ENCODE results near the gene FKBP1A. TPM values are rescaled to one million over a fixed set of nuclear protein-coding genes. Genes with fewer than 3 reads are reported as not detected.

The FKBP1A gene
- total RNA-seq, 1 experiment from 2014 or later, result 132 TPM

DNA sequence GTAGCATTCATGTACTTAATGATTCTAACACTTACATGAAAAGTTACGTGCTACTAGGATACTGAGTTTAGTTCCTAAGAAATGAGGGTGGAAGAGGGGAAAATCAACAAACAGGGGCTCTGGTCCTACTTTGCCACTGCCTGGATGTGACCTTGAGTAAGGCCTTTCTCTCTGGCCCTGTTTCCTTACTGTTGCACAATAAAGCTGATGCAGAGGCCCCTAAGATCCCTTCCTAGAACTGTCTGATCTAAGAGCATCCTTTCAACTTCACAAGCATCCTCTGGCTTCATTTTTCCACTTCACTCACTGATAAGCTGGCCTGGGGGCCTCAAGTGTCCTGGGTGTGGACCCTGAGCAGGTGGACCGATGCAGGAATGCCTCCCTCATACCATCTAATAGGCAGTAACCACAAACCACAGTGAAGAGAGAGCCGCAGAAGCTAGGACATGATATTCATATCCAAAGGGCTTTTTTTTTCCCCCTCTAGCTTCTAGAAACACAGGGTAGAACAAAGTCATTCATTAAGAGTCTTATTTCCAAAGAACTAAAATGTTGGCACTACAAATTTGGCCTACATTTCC, 21.6 kb downstream of the FKBP1A start:
- Histone ChIP-seq H3K4me3 (ENCODE audit: insufficient read depth, low read depth, low read length) (no peak overlapping the region), H3K36me3 (replicated peaks; ENCODE audit: control insufficient read depth, insufficient read depth, low read length) (peaks cover 12% of the 10 kb centered on the region), H3K27me3 (ENCODE audit: control insufficient read depth, insufficient read depth, low read length) (no peaks in the 10 kb centered on the region)
- no peak for DNase-seq

DNA sequence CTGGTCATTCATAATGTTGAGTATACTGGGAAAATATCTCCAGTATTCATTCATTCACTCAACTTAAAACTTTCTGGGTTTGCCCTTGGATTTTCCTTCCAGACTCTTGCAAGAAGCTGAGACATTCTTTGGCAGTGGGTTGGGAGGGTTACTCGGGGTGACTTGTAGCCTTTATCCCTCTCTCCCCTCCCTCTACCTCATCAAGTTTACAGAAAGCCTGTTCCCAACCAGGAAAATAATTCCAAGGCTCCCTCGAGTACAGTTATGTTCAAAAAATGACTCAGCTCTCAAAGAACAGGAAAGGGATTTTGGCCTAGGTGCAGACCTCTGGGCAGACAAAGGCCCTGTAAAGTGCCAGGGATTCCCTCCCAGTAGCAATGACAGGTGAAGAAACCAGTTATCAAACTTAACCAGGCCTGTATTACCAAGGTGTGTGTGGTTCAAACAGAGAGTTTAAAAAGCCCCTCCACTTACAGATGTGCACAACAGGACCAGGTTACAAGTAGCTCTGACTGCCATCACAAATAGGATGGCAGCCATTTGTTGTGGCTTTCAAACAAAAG, 22.2 kb downstream of the FKBP1A start:
- H3K4me3 ChIP-seq (ENCODE audit: insufficient read depth, low read depth, low read length), result no peak overlapping the region
- H3K27me3 ChIP-seq (ENCODE audit: control insufficient read depth, insufficient read depth, low read length), result no peaks in the 10 kb centered on the region
- DNase-seq, result no peak
- H3K36me3 ChIP-seq (replicated peaks; ENCODE audit: control insufficient read depth, insufficient read depth, low read length), result peaks cover 12% of the 10 kb centered on the region

DNA sequence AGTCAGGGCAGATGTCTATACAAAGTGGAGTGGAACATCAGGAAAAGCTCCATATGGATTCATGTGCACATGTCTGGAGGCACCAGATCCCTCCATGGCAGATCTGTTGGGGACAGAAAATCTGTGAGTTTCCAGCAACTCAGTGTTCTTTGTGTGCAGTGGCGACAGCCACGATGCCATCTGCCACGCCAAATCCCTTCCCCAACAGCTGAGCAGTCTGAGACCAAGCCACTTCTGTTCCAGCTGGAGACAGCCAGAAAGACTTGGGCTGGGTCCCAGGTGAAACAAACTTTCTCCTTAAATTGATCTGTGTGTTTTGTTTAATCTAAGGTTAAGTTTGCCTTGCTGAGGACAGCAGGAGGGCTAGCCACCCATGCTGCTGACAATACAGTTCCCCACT, 22.9 kb downstream of the FKBP1A start:
- H3K27me3 ChIP-seq (ENCODE audit: control insufficient read depth, insufficient read depth, low read length), result no peaks in the 10 kb centered on the region

DNA sequence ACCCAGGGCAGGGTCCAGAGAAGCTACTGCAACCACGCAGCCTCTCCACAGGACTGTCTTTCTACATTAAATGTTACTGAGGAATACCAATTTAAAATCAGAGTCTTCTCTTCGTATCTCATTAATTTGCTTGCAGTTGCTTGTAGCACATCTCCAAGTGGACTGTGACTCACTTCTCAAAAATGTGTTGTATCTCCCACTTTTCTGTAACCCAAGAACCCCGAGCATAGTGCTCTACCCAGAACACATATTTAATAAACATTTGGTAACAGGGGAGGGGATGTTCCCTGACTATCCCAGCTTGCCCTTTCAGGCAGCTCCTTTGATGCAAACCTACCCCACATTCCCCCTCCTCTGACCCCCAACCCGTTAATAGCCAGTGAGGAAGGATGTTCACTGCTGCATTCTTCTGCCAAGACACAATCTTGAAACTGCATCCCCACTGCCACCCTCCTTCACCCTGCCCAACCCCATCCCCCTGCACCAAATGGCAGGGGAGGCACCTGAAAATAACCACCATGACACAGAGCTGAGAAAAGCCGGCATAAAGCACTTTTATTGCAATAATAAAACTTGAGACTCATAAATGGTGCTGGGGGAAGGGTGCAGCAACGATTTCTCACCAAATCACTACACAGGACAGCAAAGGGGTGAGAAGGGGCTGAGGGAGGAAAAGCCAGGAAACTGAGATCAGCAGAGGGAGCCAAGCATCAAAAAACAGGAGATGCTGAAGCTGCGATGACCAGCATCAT, 24.2 kb downstream of the FKBP1A start:
- no peak for DNase-seq
- H3K27me3 ChIP-seq (ENCODE audit: control insufficient read depth, insufficient read depth, low read length), result no peaks in the 10 kb centered on the region
- H3K4me3 ChIP-seq (ENCODE audit: insufficient read depth, low read depth, low read length), result no peak overlapping the region
- H3K36me3 ChIP-seq (replicated peaks; ENCODE audit: control insufficient read depth, insufficient read depth, low read length), result peaks cover 7% of the 10 kb centered on the region

More for the DNA sequence above, 22.9 kb downstream of the FKBP1A start:
- Histone ChIP-seq H3K4me3 (ENCODE audit: insufficient read depth, low read depth, low read length) (no peak overlapping the region), H3K36me3 (replicated peaks; ENCODE audit: control insufficient read depth, insufficient read depth, low read length) (peaks cover 12% of the 10 kb centered on the region)
- no peak for DNase-seq

DNA sequence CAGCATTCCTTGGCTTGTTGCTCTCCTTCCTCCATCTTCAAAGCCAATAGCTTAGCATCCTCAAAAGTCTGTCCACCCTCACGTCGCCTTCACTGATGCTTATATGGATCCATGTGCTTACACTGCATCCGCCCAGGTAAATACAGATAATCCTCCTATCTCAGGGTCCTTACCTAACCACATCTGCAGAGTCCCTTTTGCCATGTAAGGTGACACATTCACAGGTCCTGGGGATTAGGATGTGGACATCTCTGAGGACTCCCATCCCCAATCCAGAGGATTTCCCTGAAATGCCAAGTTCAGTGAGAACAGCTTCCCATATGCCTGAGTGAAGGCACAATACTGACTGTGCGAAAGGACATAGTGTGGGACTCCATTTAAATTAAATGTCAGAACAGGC, 25.4 kb downstream of the FKBP1A start:
- Histone ChIP-seq H3K36me3 (replicated peaks; ENCODE audit: control insufficient read depth, insufficient read depth, low read length) (peaks cover 7% of the 10 kb centered on the region), H3K4me3 (ENCODE audit: insufficient read depth, low read depth, low read length) (no peak overlapping the region), H3K27me3 (ENCODE audit: control insufficient read depth, insufficient read depth, low read length) (no peaks in the 10 kb centered on the region)
- no peak for DNase-seq

DNA sequence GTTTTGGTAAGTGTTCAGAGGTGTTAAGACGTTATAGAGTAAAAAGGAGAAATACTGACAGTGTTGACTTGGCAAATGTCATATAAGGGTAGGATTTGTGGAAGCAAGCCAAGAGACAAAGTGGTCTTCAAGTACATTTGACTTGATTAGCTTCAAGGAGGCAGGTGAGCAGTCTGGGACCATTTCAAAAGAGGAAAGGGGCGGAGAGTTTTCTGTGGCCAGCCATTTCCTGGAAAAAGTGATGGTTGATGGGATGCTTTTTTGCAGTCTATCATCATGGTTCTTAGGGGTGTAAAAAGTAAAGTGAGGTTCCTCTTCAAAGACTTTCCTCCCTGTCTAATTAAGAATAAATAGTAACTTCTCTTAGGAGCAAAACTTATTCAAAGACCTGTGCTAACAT, 28.7 kb downstream of the FKBP1A start:
- no peaks in the 10 kb centered on the region for H3K27me3 ChIP-seq (ENCODE audit: control insufficient read depth, insufficient read depth, low read length)
- no peak overlapping the region for H3K4me3 ChIP-seq (ENCODE audit: insufficient read depth, low read depth, low read length)
- no peak for DNase-seq
- no peaks in the 10 kb centered on the region; the same call in 1 of the 2 replicates for H3K36me3 ChIP-seq (replicated peaks; ENCODE audit: control insufficient read depth, insufficient read depth, low read length)

DNA sequence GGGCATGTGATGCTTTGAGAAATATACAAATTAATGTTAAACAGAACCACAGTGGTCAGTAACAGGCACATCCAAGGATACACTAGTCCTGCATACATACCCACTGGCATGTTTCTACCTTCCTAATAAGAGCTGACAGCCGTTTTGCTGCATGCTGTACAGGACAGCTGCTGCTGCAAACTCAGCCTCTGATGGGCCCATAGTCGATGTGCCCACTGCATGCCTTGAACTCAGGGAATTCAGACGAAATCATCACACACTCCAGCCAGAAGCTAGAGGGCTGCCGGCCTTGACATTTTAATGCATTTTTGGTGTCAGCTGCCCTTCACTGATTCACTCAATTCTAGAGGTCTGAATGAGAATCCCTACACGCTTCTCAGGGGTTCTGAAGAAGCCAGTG, 29.3 kb downstream of the FKBP1A start:
- no peaks in the 10 kb centered on the region for H3K27me3 ChIP-seq (ENCODE audit: control insufficient read depth, insufficient read depth, low read length)
- DNase-seq, result no peak
- H3K4me3 ChIP-seq (ENCODE audit: insufficient read depth, low read depth, low read length), result no peak overlapping the region
- H3K36me3 ChIP-seq (replicated peaks; ENCODE audit: control insufficient read depth, insufficient read depth, low read length), result no peaks in the 10 kb centered on the region; the same call in 1 of the 2 replicates

DNA sequence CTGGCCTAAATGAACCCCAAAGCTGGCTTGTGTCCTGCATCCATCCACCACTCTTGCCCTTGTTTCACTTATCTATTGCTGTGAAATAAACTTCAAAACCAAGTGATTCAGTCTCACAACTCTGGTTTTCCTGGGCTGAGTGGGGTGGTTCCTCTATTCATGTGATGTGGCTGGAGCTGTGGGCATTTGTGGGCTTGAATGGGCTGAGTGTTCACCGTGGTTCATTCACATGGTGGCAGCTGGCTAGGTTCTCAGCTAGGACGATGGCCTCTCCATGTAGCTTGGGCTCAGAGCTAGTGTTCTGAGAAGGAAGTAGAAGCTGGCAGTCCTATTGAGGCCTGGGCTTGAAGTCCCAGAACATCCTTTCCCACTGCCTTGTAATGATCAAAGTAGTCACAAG, 30.4 kb downstream of the FKBP1A start:
- H3K36me3 ChIP-seq (replicated peaks; ENCODE audit: control insufficient read depth, insufficient read depth, low read length), result no peaks in the 10 kb centered on the region; the same call in 1 of the 2 replicates
- no peak for DNase-seq
- no peaks in the 10 kb centered on the region for H3K27me3 ChIP-seq (ENCODE audit: control insufficient read depth, insufficient read depth, low read length)
- no peak overlapping the region for H3K4me3 ChIP-seq (ENCODE audit: insufficient read depth, low read depth, low read length)

DNA sequence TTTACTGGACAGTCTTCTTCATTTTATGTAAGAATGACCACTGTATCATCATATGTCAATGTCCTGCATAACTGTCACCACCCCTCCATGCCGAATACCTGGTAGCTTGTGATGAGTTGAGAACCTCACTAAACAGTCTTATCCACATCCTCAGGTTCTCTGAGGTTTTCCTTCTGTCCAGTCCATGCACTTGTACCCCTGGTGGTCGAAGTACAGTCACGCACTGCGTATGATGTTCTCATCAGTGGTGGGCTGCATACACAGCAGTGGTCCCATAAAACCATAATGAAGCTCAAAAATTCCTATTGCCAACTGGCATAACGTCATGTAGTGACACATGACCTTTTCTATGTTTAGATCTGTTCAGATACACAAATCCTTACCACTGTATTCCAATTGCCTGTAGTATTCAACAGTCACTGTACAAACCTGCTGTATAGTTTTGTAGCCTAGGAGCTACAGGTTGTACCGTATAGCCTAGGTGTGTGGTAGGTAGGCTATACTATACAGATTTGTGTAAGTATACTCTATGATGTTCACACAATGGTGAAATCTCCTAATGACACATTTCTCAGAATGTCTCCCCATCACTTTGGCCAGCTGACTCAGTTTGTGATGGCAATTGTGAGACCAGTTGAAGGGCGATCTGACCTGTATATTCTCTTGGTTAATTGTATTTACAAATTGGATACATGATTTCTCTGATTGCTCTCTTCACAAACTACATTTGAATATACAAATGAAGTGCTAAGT, 32.6 kb downstream of the FKBP1A start:
- H3K4me3 ChIP-seq (ENCODE audit: insufficient read depth, low read depth, low read length), result no peak overlapping the region
- no peaks in the 10 kb centered on the region for H3K27me3 ChIP-seq (ENCODE audit: control insufficient read depth, insufficient read depth, low read length)
- DNase-seq, result no peak
- no peaks in the 10 kb centered on the region; the same call in 1 of the 2 replicates for H3K36me3 ChIP-seq (replicated peaks; ENCODE audit: control insufficient read depth, insufficient read depth, low read length)

DNA sequence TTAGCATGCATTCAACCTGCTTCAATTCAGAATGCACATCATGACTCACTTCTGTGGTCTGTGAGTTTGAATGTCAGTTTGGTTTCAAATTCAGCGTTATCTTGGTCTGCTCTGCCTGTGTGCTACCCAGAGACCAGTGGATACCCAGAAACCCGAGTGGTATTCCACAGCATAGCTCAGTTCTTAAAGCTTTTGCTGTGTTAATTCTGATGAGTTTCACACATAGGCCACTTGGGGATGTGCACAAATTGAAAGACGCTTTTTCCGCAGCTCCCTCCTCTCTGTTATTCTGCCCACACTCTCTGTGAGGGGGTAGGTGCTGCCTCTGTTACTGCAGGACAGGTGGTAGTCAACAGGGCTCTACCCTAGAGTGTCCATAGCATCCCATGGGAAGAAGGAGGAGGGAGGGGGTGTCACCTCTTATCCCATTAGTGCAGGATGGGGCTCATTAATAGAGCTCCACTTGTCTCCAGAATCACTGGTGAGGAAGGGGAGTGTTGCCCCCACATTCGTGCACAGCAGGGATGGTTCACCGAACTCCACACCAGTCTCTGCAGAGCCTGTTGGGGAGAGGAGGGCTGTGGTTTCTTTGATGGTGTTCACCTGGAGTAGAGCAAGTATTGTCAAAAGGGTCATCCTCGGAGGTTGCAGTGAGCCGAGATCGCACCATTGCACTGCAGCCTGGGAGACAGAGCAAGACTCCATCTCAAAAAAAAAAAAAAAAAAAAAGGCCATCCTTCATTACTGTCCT, 34.8 kb downstream of the FKBP1A start:
- no peaks in the 10 kb centered on the region; the same call in none of the 2 replicates for H3K36me3 ChIP-seq (replicated peaks; ENCODE audit: control insufficient read depth, insufficient read depth, low read length)
- H3K27me3 ChIP-seq (ENCODE audit: control insufficient read depth, insufficient read depth, low read length), result no peaks in the 10 kb centered on the region
- H3K4me3 ChIP-seq (ENCODE audit: insufficient read depth, low read depth, low read length), result no peak overlapping the region
- no peak for DNase-seq

DNA sequence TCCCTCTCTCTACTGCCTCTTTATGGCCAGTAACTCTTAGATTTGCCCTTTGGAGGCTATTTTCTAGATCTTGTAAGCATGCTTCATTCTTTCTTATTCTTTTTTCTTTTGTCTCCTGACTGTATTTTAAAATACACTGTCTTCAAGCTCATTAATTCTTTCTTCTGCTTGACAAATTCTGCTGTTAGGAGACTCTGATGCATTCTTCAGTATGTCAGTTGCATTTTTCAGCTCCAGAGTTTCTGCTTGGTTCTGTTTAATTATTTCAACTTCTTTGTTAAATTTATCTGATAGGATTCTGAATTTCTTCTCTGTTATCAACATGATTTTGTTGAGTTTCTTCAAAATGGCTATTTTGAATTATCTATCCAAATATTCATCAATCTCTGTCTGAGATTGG, 38.9 kb downstream of the FKBP1A start:
- Histone ChIP-seq H3K27me3 (ENCODE audit: control insufficient read depth, insufficient read depth, low read length) (no peaks in the 10 kb centered on the region), H3K36me3 (replicated peaks; ENCODE audit: control insufficient read depth, insufficient read depth, low read length) (no peaks in the 10 kb centered on the region; the same call in none of the 2 replicates), H3K4me3 (ENCODE audit: insufficient read depth, low read depth, low read length) (no peak overlapping the region)
- no peak for DNase-seq

DNA sequence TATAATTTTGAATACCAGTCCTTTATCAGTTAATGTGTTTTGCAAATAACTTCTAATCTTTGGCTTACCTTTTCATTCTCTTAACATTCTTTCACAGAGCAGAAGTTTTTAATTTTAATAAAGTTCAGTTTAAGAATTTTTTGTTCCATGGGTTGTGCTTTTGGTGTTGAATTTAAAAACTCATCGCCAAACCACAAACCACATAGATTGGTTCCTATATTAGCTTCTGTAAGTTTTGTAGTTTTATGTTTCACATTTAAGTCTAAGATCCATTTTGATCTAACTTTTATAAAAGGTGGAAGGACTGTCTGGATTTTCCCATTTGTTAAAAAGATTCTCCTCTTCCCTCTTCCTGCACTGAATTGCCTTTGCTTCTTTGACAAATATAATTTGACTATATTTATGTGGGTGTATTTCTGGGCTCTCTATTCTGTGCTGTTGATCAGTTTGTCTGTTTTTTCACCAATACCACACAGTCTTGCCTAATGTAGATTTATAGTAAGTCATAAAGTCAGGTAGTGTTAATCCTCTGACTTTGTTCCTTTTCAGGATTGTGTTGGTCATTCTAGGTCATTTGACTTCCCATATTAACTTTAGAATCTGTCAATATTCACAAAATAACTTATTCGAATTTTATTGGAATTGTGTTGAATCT, 46.4 kb downstream of the FKBP1A start:
- no peaks in the 10 kb centered on the region for H3K27me3 ChIP-seq (ENCODE audit: control insufficient read depth, insufficient read depth, low read length)
- no peaks in the 10 kb centered on the region for H3K36me3 ChIP-seq (replicated peaks; ENCODE audit: control insufficient read depth, insufficient read depth, low read length)
- DNase-seq, result no peak
- no peak overlapping the region for H3K4me3 ChIP-seq (ENCODE audit: insufficient read depth, low read depth, low read length)

DNA sequence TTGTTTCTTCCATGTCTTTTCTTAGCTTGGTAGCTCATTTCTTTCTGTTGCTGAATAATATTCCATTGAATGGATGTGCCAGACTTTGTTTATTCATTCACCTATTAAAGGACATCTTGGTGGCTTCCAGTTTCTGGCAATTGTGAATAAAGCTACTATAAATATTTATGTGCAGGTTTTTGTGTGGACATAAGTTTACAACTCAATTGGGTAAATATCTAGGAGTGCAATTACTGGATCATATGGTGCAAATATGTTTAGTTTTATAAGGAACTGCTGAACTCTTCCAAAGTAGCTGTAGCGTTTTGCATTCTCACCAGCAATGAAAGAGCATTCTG, 47.1 kb downstream of the FKBP1A start:
- no peaks in the 10 kb centered on the region for H3K27me3 ChIP-seq (ENCODE audit: control insufficient read depth, insufficient read depth, low read length)
- DNase-seq, result no peak
- no peaks in the 10 kb centered on the region for H3K36me3 ChIP-seq (replicated peaks; ENCODE audit: control insufficient read depth, insufficient read depth, low read length)
- no peak overlapping the region for H3K4me3 ChIP-seq (ENCODE audit: insufficient read depth, low read depth, low read length)
